ENCODE data around the gene IGLON5. TPM values are rescaled to one million over a fixed set of nuclear protein-coding genes. Genes with fewer than 3 reads are reported as not detected.

Gene IGLON5
- total RNA-seq, 2 experiments from 2014 or later: not detected

DNA sequence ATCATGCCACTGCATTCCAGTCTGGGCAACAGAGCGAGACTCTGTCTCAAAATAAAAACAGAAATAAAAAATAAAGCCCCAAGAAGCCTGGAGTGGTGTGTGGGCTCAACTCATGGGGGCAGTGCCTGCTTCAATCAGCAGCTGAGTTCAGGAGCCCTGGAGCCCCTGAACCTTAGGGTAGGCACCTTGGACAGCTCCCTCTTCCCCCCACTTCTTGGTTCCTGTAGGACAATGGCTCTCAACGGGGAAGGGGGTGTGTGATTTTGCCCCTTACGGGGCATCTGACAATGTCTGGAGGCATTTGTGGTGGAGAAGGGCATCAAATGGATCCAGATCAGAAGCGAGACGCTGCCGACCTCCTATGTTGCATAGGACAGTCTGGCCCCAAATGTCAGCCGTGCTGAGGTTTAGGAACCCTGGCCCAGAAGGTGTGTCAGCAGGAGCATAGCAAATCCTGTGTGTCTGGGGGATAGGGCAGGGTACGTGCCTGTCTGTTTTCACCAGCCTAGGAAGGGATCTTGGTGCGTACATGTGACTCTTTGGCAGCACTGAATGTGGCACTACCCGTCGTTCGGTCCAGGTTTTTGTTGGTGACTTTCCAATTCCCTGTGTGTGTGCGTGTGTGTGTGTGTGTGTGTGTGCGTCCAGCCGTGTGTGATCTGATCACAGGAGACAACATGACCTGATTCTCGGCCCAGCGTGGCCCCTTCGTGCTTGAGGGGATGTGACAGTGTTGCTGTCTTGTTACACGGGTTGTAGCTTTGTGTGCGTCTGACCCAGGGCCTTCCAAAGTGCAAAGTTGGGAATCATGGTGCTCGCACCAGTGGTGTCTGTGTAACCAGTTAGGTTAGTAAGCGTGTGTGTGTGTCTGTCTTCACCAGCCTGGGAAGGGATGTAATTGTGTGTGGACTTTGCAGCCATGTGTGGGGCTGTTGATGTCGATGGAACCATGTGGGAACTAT, 7.5 kb downstream of the IGLON5 start:
- Histone ChIP-seq H4K20me1 (ENCODE audit: insufficient read depth, low read length) (no peaks in the 10 kb centered on the region), H3K9me2 (ENCODE audit: insufficient read depth, low read length) (no peaks in the 10 kb centered on the region), H3K4me2 (ENCODE audit: low read length) (no peak overlapping the region), H3K9me3 (ENCODE audit: low read length) (no peaks in the 10 kb centered on the region), H3K36me3 (ENCODE audit: insufficient read depth, low read length) (no peaks in the 10 kb centered on the region), H3K27ac (ENCODE audit: low read depth, low read length, poor library complexity, severe bottlenecking) (no peak overlapping the region), H3K4me1 (ENCODE audit: insufficient read depth, low read length, poor library complexity, severe bottlenecking) (no peaks in the 10 kb centered on the region), H3K4me3 (ENCODE audit: low read depth, low read length, poor library complexity, severe bottlenecking) (no peak overlapping the region), H3K79me2 (ENCODE audit: insufficient read depth, low read depth, low read length) (no peaks in the 10 kb centered on the region), H2AFZ (ENCODE audit: low read length) (no peak overlapping the region)
- no peak for DNase-seq (ENCODE audit: low spot score)
- intact Hi-C loops (cut with micrococcal nuclease; ENCODE audit: unreplicated experiment): no loop called here
- CTCF ChIA-PET (ENCODE audit: unreplicated experiment): no interaction called here
- BruUV-seq (replicated peaks): no TSS peak
- TF ChIP-seq, protein P1, sequence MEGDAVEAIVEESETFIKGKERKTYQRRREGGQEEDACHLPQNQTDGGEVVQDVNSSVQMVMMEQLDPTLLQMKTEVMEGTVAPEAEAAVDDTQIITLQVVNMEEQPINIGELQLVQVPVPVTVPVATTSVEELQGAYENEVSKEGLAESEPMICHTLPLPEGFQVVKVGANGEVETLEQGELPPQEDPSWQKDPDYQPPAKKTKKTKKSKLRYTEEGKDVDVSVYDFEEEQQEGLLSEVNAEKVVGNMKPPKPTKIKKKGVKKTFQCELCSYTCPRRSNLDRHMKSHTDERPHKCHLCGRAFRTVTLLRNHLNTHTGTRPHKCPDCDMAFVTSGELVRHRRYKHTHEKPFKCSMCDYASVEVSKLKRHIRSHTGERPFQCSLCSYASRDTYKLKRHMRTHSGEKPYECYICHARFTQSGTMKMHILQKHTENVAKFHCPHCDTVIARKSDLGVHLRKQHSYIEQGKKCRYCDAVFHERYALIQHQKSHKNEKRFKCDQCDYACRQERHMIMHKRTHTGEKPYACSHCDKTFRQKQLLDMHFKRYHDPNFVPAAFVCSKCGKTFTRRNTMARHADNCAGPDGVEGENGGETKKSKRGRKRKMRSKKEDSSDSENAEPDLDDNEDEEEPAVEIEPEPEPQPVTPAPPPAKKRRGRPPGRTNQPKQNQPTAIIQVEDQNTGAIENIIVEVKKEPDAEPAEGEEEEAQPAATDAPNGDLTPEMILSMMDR (conservative IDR thresholded peaks at IDR 0.05; ENCODE audit: low read length): no peak
- no peak for TF ChIP-seq EZH2phosphoT487 (IDR thresholded peaks at IDR 0.05; ENCODE audit: borderline replicate concordance, low read depth, low read length)
- POLR2A ChIA-PET: no interaction called here

DNA sequence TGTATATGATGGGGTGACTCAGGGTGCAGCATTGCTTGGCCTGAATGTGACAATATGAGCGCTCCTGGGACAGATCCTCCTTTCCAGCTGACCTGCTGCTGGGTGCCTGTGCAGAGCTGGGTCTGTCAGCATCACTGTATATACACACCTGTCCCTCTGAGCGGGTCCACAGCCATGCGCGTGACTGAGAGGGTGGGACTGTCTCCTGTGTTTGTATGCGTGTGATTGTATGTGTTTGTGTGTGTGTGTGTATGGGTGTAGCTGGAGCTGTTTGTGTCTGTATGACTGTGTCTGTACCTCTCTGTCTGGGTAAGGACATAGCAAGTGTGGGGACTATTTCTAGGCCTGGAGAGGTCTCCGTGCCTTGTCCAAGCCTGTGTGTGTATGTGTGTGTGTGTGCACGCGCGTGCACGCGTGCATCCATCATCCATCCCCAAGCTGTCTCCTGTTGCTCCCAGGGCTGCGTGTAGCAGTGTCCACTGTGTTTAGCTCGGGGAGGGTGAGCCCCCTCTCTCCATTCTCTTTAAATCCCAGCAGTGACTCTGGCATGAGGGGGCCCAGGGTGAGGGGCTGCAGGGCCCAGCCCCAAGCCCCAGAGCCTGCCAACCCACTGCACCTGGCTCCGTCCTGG, 8.3 kb downstream of the IGLON5 start:
- no peak for TF ChIP-seq EZH2phosphoT487 (IDR thresholded peaks at IDR 0.05; ENCODE audit: borderline replicate concordance, low read depth, low read length)
- TF ChIP-seq, protein P1 (conservative IDR thresholded peaks at IDR 0.05; ENCODE audit: low read length): no peak
- intact Hi-C loops (cut with micrococcal nuclease; ENCODE audit: unreplicated experiment): no loop called here
- POLR2A ChIA-PET: no interaction called here
- no peaks in the 10 kb centered on the region for H3K9me2 ChIP-seq (ENCODE audit: insufficient read depth, low read length)
- H3K4me3 ChIP-seq (ENCODE audit: low read depth, low read length, poor library complexity, severe bottlenecking): no peak overlapping the region
- no peak overlapping the region for H3K27ac ChIP-seq (ENCODE audit: low read depth, low read length, poor library complexity, severe bottlenecking)
- H3K9me3 ChIP-seq (ENCODE audit: low read length): no peaks in the 10 kb centered on the region
- CTCF ChIA-PET (ENCODE audit: unreplicated experiment): no interaction called here
- no TSS peak for BruUV-seq (replicated peaks)
- no peak for DNase-seq (ENCODE audit: low spot score)
- no peak overlapping the region for H3K4me2 ChIP-seq (ENCODE audit: low read length)
- no peaks in the 10 kb centered on the region for H3K36me3 ChIP-seq (ENCODE audit: insufficient read depth, low read length)
- H3K4me1 ChIP-seq (ENCODE audit: insufficient read depth, low read length, poor library complexity, severe bottlenecking): no peaks in the 10 kb centered on the region
- no peaks in the 10 kb centered on the region for H3K79me2 ChIP-seq (ENCODE audit: insufficient read depth, low read depth, low read length)
- no peaks in the 10 kb centered on the region for H4K20me1 ChIP-seq (ENCODE audit: insufficient read depth, low read length)
- no peak overlapping the region for H2AFZ ChIP-seq (ENCODE audit: low read length)

DNA sequence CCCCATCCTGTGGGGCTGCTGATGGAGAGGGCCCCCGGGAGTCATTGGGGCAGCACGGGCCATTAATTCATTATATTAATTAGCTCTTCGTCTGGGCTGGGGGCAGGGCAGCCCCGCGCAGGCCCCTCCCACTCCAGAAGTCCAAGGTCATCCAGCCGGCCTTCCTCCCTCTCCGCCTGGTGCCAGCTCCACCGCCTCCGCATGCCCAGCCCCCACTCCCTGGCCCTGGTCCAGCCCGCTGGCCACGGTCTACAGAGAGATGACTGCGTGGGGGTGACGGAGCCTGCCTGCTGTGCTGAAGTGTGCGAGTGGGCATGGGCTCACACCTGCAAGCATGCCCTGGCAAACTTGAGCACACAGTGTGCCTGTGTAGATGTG, 8.8 kb downstream of the IGLON5 start:
- TF ChIP-seq, protein P1 (conservative IDR thresholded peaks at IDR 0.05; ENCODE audit: low read length): no peak
- TF ChIP-seq EZH2phosphoT487 (IDR thresholded peaks at IDR 0.05; ENCODE audit: borderline replicate concordance, low read depth, low read length): no peak
- H3K9me2 ChIP-seq (ENCODE audit: insufficient read depth, low read length): no peaks in the 10 kb centered on the region
- intact Hi-C loops (cut with micrococcal nuclease; ENCODE audit: unreplicated experiment): no loop called here
- H3K79me2 ChIP-seq (ENCODE audit: insufficient read depth, low read depth, low read length): no peaks in the 10 kb centered on the region
- H3K36me3 ChIP-seq (ENCODE audit: insufficient read depth, low read length): no peaks in the 10 kb centered on the region
- ChIA-PET POLR2A (no interaction called here), CTCF (ENCODE audit: unreplicated experiment) (no interaction called here)
- BruUV-seq (replicated peaks): no TSS peak
- no peaks in the 10 kb centered on the region for H3K4me1 ChIP-seq (ENCODE audit: insufficient read depth, low read length, poor library complexity, severe bottlenecking)
- H3K4me2 ChIP-seq (ENCODE audit: low read length): no peak overlapping the region
- no peak overlapping the region for H3K4me3 ChIP-seq (ENCODE audit: low read depth, low read length, poor library complexity, severe bottlenecking)
- no peaks in the 10 kb centered on the region for H4K20me1 ChIP-seq (ENCODE audit: insufficient read depth, low read length)
- no peak overlapping the region for H2AFZ ChIP-seq (ENCODE audit: low read length)
- no peak overlapping the region for H3K27ac ChIP-seq (ENCODE audit: low read depth, low read length, poor library complexity, severe bottlenecking)
- DNase-seq (ENCODE audit: low spot score): no peak
- H3K9me3 ChIP-seq (ENCODE audit: low read length): no peaks in the 10 kb centered on the region

Data from OCI-LY7 (cell line).